ENCODE data around the gene TBX1.

The TBX1 gene

GRCh38 chr22:19744350-19745006, 16.1 kb upstream of the TBX1 start:
- CTCF ChIA-PET, result interaction anchor here (1.5 to 6.9 kb wide), 3 partner anchors 14 to 166 kb away, joined by 4 to 70 read pairs (median 8); no protein-coding TSS in a partner anchor
- POLR2A ChIA-PET, result no interaction called here
- no peak for DNase-seq (ENCODE audit: low read depth, low spot score)
- H3K4me3 ChIP-seq (ENCODE audit: low read depth, low read length), result no peak overlapping the region
- TF ChIP-seq CTCF (IDR thresholded peaks at IDR 0.05; ENCODE audit: insufficient read depth, low read length, missing control alignments), result no peak

GRCh38 chr22:19745155-19746101, 15.2 kb upstream of the TBX1 start:
- ChIA-PET CTCF (interaction anchor here (1.4 to 6.9 kb wide), 5 partner anchors 11 to 208 kb away, joined by 4 to 70 read pairs (median 8); no protein-coding TSS in a partner anchor), POLR2A (no interaction called here)
- no peak for TF ChIP-seq CTCF (IDR thresholded peaks at IDR 0.05; ENCODE audit: insufficient read depth, low read length, missing control alignments)
- no peak overlapping the region for H3K4me3 ChIP-seq (ENCODE audit: low read depth, low read length)
- DNase-seq (ENCODE audit: low read depth, low spot score), result no peak

- no peak for DNase-seq (ENCODE audit: low read depth, low spot score)
- ChIA-PET POLR2A (no interaction called here), CTCF (interaction anchor here (1.4 to 6.9 kb wide), 5 partner anchors 10 to 207 kb away, joined by 3 to 70 read pairs (median 4); no protein-coding TSS in a partner anchor)
- no peak for TF ChIP-seq CTCF (IDR thresholded peaks at IDR 0.05; ENCODE audit: insufficient read depth, low read length, missing control alignments)
- H3K4me3 ChIP-seq (ENCODE audit: low read depth, low read length), result no peak overlapping the region
These were observed 13.9 kb upstream of the TBX1 start for GRCh38 chr22:19746726-19747125.

- no peak for DNase-seq (ENCODE audit: low read depth, low spot score)
- ChIA-PET POLR2A (no interaction called here), CTCF (interaction anchor here (1.5 to 6.9 kb wide), 3 partner anchors 9 to 163 kb away, joined by 3 to 70 read pairs (median 9); no protein-coding TSS in a partner anchor)
- no peak overlapping the region for H3K4me3 ChIP-seq (ENCODE audit: low read depth, low read length)
- no peak for TF ChIP-seq CTCF (IDR thresholded peaks at IDR 0.05; ENCODE audit: insufficient read depth, low read length, missing control alignments)
These were observed 13.0 kb upstream of the TBX1 start for GRCh38 chr22:19747551-19747950.

- no peak for TF ChIP-seq CTCF (IDR thresholded peaks at IDR 0.05; ENCODE audit: insufficient read depth, low read length, missing control alignments)
- H3K4me3 ChIP-seq (ENCODE audit: low read depth, low read length), result no peak overlapping the region
- ChIA-PET CTCF (interaction anchor here (1.5 to 3.9 kb wide), 3 partner anchors 9 to 162 kb away, joined by 3 to 28 read pairs (median 9); no protein-coding TSS in a partner anchor), POLR2A (no interaction called here)
- no peak for DNase-seq (ENCODE audit: low read depth, low spot score)
These were observed 12.4 kb upstream of the TBX1 start for GRCh38 chr22:19748139-19748538.

All from AG04449 (cell line).